ENCODE results near the gene PRPSAP2.

DNA sequence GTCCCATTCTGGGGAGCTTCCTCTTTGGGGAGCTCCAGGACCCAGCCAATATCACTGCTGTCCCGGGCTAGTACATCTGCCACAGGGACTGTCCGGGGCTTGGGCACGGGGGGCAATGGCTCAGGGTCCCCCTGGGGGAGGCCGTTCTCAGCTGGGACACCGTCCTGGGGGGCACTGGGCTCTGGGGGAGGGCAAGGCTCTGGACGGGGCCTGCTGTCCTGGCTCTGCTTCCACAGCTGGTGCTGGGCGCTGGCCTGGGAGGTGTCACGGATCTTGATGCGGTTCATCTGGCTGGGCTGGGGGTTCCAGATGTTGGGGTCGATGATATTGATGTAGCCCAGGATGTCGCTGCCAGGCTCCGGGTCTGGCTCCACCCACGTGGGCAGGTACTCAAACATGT is 120.1 kb downstream of the PRPSAP2 start:
- TF ChIP-seq, protein P1, sequence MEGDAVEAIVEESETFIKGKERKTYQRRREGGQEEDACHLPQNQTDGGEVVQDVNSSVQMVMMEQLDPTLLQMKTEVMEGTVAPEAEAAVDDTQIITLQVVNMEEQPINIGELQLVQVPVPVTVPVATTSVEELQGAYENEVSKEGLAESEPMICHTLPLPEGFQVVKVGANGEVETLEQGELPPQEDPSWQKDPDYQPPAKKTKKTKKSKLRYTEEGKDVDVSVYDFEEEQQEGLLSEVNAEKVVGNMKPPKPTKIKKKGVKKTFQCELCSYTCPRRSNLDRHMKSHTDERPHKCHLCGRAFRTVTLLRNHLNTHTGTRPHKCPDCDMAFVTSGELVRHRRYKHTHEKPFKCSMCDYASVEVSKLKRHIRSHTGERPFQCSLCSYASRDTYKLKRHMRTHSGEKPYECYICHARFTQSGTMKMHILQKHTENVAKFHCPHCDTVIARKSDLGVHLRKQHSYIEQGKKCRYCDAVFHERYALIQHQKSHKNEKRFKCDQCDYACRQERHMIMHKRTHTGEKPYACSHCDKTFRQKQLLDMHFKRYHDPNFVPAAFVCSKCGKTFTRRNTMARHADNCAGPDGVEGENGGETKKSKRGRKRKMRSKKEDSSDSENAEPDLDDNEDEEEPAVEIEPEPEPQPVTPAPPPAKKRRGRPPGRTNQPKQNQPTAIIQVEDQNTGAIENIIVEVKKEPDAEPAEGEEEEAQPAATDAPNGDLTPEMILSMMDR (IDR thresholded peaks at IDR 0.05) = no peak
- TF ChIP-seq POLR2A (IDR thresholded peaks at IDR 0.05) = no peak
- TF ChIP-seq POLR2AphosphoS5 (IDR thresholded peaks at IDR 0.05) = no peak

Measured in upper lobe of left lung (tissue), 4 donors.